ENCODE measurements around the gene SYNCRIP. TPM values are rescaled to one million over a fixed set of nuclear protein-coding genes. Genes with fewer than 3 reads are reported as not detected.

Gene SYNCRIP
- total and polyA plus RNA-seq, 5 donors from 2014 or later = 56.4 to 82.3 (median 73.4) TPM

Other genes with a start within 250 kb of the SYNCRIP start
- gene NT5E, start 192.8 kb downstream of the SYNCRIP start, total RNA-seq = 0.62 TPM
- gene NT5E, start 192.8 kb downstream of the SYNCRIP start, polyA plus RNA-seq = 10 to 100 TPM in 3 of 4 donors, 1 to 10 TPM in 1; 5.3 to 13.7 (median 11.3) TPM
- 46.1 TPM for gene SNX14, start 49.0 kb downstream of the SYNCRIP start, total RNA-seq
- 10 to 100 TPM; 50.4 to 63.2 (median 52.3) TPM for gene SNX14, start 49.0 kb downstream of the SYNCRIP start, polyA plus RNA-seq

Data from CD4-positive, CD25-positive, alpha-beta regulatory T cell (primary cell).